ENCODE data around the gene SHOX.
A peak's percentile ranks its signal among the peaks of the same experiment; 100 is the strongest.
"Not testable (repeated sequence)": the region's sequence is repeated elsewhere in the genome, so short reads cannot be mapped to it uniquely, and the experiment has no call there.

The SHOX gene

GRCh38 chrX:622802-623201 is 7.8 kb upstream of the SHOX start:
- DNase-seq: not testable (repeated sequence)

- DNase-seq: no peak
Measured at GRCh38 chrX:623268-623598, 7.4 kb upstream of the SHOX start.

- DNase-seq: peak; percentile 62
Measured at GRCh38 chrX:623599-624315, 6.8 kb upstream of the SHOX start.

- peak; percentile 64 for DNase-seq
Measured at GRCh38 chrX:625137-625691, 5.4 kb upstream of the SHOX start.

- DNase-seq: not testable (repeated sequence)
Measured at GRCh38 chrX:626047-626446, 4.5 kb upstream of the SHOX start.

- DNase-seq: no peak
Measured at GRCh38 chrX:626745-627509, 3.7 kb upstream of the SHOX start.

GRCh38 chrX:627510-627981 is 3.0 kb upstream of the SHOX start:
- peak; percentile 64 for DNase-seq

GRCh38 chrX:627995-628394 is 2.6 kb upstream of the SHOX start:
- no peak for DNase-seq

GRCh38 chrX:629230-630006 is 1.2 kb upstream of the SHOX start:
- DNase-seq: peak; percentile 42

- DNase-seq: no peak
Measured at GRCh38 chrX:630007-630611, 482 bp upstream of the SHOX start.

- DNase-seq: no peak
Measured at GRCh38 chrX:631802-632365, 1.3 kb downstream of the SHOX start.

GRCh38 chrX:632366-633042 is 1.9 kb downstream of the SHOX start:
- peak; percentile 52 for DNase-seq

GRCh38 chrX:633043-633984 is 2.7 kb downstream of the SHOX start:
- DNase-seq: peak; percentile 54

- peak; percentile 54 for DNase-seq
Measured at GRCh38 chrX:633985-634958, 3.7 kb downstream of the SHOX start.

- peak; percentile 63 for DNase-seq
Measured at GRCh38 chrX:635428-636090, 5.0 kb downstream of the SHOX start.

- DNase-seq: peak; percentile 43
Measured at GRCh38 chrX:636981-637659, 6.5 kb downstream of the SHOX start.

GRCh38 chrX:637660-638481 is 7.3 kb downstream of the SHOX start:
- peak; percentile 28 for DNase-seq
